ENCODE results near the gene JPH3. TPM values are rescaled to one million over a fixed set of nuclear protein-coding genes. Genes with fewer than 3 reads are reported as not detected.
"Not testable (repeated sequence)": the region's sequence is repeated elsewhere in the genome, so short reads cannot be mapped to it uniquely, and the experiment has no call there.

JPH3 gene
- total RNA-seq, 1 donor from 2014 or later, result 0.08 TPM

- no peak for DNase-seq
- ATAC-seq (ENCODE audit: poor library complexity), result no peak
- intact Hi-C loops (cut with DNase I), result no loop called here
Measured at GRCh38 chr16:87664792-87665191, 62.5 kb downstream of the JPH3 start.

DNA sequence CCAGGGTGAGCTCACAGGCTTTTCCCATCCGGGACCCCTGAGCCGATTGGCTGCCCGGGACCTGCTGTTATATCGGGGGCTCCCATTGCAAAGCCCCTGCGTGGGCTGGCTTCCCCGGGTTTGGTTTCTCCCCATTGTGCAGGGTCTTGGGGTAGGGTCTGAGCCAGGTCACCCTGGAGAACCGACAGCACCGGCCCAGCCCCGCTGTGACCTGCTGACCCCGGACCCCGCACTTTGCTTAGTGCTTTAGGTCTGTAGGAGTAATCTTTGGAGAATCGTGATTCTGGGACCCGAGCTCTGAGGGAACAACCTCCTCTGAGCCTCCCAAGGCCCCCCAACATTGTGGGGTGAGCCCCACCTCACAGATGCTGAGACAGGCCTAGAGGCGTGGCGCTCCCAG, 62.9 kb downstream of the JPH3 start:
- ATAC-seq (ENCODE audit: poor library complexity) (no peak), DNase-seq (no peak)
- intact Hi-C loops (cut with DNase I), result no loop called here

DNA sequence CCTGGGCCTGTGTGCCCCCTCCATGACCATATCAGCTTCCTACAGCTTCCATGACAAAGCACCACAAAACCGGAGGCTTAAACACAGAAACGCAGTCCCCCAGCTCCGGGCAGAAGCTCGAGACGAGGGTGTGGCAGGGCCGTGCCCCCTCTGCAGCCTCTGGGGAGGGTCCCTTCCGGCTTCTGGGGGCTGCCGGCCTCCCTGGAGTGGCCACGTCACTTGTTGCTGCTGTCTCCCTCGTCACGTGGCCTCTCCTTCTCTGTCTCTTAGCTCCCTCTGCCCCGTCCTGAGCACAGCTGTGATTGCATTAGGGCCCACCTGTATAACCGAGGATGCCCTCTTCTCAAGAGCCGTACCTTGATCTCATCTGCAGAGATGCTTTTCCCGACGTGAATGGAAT, 64.6 kb downstream of the JPH3 start:
- intact Hi-C loops (cut with DNase I), result no loop called here
- DNase-seq (no peak), ATAC-seq (ENCODE audit: poor library complexity) (no peak)

GRCh38 chr16:87667443-87667842, 65.1 kb downstream of the JPH3 start:
- ATAC-seq (ENCODE audit: poor library complexity) (no peak), DNase-seq (no peak)
- intact Hi-C loops (cut with DNase I), result no loop called here

GRCh38 chr16:87667946-87668345, 65.6 kb downstream of the JPH3 start:
- no peak for ATAC-seq (ENCODE audit: poor library complexity)
- DNase-seq, result no peak
- intact Hi-C loops (cut with DNase I), result no loop called here

DNA sequence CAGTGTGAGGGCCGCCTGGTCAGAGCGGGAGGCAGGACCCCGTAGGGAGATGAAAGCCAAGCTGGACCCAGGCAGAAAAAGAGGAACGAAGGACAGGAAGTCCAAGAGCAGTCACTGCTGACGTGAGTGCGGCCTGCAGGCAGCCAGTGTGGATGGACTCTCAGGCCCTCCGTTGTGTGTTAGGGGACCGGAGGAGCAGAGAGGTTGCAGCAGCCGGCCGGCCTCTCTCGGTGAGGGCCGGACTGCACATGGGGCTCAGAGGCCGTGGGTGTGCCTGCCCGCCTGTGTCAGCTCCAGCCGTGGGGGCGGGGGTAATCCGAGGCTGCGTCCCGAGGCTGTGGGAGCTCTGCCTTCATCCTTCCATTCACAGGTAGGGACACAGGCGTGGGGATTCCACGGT, 67.4 kb downstream of the JPH3 start:
- intact Hi-C loops (cut with DNase I), result no loop called here
- DNase-seq (no peak), ATAC-seq (ENCODE audit: poor library complexity) (no peak)

- ATAC-seq (ENCODE audit: poor library complexity), result no peak
Measured at GRCh38 chr16:87671221-87671620, 68.9 kb downstream of the JPH3 start.

DNA sequence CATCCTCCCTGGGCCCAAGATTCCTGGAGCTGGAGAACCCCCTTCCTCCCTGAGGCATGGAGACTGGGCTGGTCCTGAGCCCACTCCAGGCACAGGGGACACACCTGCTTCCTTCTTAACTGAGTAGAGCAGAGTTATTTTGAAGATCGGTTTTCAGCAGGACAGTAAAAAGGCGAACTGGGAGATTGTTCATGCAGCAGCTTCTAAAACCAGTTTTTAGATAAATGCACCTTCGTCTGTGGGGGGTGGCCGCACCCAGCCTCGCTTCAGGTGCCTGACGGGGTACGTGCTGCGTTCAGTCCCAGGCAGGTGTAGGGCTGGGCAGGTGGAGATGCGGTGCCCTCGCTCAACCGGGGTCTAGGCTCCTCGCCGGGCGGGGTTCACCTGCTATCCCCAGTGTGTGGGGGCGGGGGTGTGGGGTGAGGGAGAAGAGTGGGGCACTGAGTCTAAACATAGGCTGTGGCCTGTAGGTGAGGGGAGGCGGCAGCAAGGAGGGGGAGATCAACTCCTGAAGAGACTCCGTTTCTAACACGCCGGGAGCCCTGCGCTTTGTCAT, 69.5 kb downstream of the JPH3 start:
- no peak for DNase-seq
- ATAC-seq (ENCODE audit: poor library complexity), result no peak
- intact Hi-C loops (cut with DNase I), result no loop called here

More at GRCh38 chr16:87671221-87671620, 68.9 kb downstream of the JPH3 start:
- no peak for DNase-seq
- intact Hi-C loops (cut with DNase I), result no loop called here

GRCh38 chr16:87674419-87674818, 72.1 kb downstream of the JPH3 start:
- DNase-seq (no peak), ATAC-seq (ENCODE audit: poor library complexity) (no peak)
- intact Hi-C loops (cut with DNase I), result no loop called here

- intact Hi-C loops (cut with DNase I), result no loop called here
- no peak for ATAC-seq (ENCODE audit: poor library complexity)
- no peak for DNase-seq
Measured at GRCh38 chr16:87675111-87675719, 72.9 kb downstream of the JPH3 start.

GRCh38 chr16:87677830-87678229, 75.5 kb downstream of the JPH3 start:
- DNase-seq (no peak), ATAC-seq (ENCODE audit: poor library complexity) (no peak)
- intact Hi-C loops (cut with DNase I), result no loop called here

GRCh38 chr16:87678618-87679017, 76.3 kb downstream of the JPH3 start:
- intact Hi-C loops (cut with DNase I), result no loop called here
- ATAC-seq (ENCODE audit: poor library complexity), result no peak
- DNase-seq, result no peak

- DNase-seq (no peak), ATAC-seq (ENCODE audit: poor library complexity) (no peak)
- intact Hi-C loops (cut with DNase I), result no loop called here
Measured at GRCh38 chr16:87679593-87680271, 77.4 kb downstream of the JPH3 start.

DNA sequence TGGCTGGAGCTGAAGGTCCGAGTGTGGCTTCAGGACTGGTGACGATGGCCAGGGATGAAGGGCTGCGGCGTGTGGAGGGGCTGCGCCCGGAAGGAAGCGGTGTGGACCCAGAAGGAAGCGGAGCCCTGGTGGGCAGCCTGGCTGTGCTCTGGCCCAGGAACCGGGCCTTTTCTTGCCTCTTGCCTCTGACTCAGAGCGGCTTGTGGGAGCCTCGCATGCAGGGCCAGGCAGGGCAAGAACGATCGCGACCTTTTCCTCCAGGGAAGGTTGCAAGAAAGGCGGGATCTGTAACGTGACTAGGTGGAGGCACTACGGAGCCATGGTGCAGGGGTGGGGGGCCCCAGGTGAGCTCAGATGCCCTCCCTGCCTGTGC, 78.0 kb downstream of the JPH3 start:
- intact Hi-C loops (cut with DNase I), result no loop called here
- no peak for ATAC-seq (ENCODE audit: poor library complexity)
- DNase-seq, result no peak

- intact Hi-C loops (cut with DNase I), result not testable (repeated sequence)
Measured at GRCh38 chr16:87681051-87681602, 78.8 kb downstream of the JPH3 start.

DNA sequence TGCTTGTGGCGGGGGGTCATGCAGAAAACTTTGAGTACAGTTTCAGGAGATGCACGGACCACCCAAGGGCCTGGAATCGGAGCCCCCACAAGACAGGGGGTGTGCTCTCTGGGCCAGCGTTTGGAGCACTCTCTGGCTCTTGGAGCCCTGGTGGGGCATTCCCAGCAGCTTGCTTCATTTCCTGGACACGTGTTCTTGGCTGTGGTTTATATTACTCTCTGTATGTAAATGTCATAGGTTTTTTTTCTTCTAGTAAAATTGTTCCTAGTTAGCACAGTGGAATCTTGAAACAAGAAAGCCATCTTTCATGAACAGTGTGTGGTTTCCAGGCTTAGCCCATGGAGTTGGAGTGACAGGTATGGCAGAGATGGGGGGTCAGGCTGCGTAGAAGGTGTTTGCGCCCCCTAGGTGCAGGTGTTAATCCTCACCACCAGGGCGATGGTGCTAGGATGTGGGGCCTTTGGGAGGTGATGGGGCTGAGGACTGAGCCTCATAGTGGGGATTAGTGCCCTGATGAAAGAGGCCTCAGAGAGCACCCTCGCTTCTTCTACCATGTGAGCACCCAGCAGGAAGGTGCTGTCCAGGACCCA, 79.8 kb downstream of the JPH3 start:
- ATAC-seq (ENCODE audit: poor library complexity) (no peak), DNase-seq (no peak)
- intact Hi-C loops (cut with DNase I), result no loop called here

More at GRCh38 chr16:87681051-87681602, 78.8 kb downstream of the JPH3 start:
- not testable (repeated sequence) for DNase-seq; ATAC-seq (ENCODE audit: poor library complexity)

GRCh38 chr16:87682852-87683399, 80.6 kb downstream of the JPH3 start:
- intact Hi-C loops (cut with DNase I), result no loop called here
- DNase-seq, result no peak
- no peak for ATAC-seq (ENCODE audit: poor library complexity)

DNA sequence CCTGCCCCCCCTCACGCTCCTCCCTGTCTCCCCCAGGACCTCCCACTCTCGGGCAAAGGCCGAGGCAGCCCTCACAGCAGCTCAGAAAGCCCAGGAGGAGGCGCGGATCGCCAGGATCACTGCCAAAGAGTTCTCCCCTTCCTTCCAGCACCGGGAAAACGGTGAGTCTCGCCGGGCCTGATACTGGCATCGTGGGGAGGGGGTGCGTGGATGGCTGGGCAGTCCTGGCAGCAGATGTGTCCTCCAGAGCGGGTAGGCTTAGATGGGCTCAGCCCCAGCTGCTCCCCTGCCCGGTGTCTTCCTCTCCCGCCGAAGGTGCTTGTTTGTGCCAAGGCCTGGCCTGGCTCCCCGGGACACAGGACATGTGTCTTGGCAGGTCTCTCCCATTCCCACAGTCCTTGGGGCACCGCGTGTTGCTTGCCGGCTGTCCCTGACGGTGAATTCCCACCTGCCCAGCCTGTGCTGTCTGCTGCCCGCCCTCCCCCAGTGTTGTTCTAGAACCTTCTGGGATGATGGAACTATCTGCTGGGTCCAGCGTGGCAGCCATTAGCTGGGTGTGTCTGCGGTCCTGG, 81.9 kb downstream of the JPH3 start:
- ATAC-seq (ENCODE audit: poor library complexity) (no peak), DNase-seq (no peak)
- intact Hi-C loops (cut with DNase I), result no loop called here

DNA sequence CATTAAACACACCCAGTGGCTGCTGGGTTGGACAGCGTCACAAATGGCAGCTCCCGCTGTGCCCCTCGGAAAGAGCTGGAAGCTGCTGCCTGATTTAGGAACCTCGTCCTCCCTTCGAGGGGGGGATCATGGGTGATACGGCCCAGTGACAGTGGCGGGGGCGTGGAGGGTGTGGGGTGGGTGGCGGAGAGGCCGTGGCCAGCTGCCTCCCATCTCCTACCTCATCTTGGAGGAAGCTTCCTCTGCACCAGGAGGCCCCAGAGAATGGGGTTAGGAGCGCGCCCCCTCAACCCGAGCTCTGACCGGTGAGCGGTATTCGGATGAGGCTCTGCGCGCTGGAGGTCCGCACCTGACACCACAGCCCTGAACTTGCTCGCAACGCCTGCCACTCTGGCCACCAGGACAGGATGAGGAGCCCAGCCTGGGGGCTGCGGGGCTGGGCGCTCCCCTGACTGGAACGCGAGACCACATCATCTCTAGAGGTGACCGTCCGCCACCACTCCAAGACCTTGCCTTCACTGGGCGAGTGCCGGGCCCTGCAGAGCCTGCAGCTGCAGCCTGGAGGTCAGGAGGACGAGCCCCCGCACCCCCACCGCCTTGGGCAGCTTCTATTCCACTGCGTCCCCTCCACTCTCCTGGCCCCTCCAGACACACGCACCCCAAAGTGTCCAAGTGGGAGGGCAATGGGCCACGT, 82.5 kb downstream of the JPH3 start:
- intact Hi-C loops (cut with DNase I), result no loop called here
- no peak for ATAC-seq (ENCODE audit: poor library complexity)

More for the DNA sequence above, 82.5 kb downstream of the JPH3 start:
- DNase-seq, result no peak
